Measurements from ENCODE around the gene NDUFV2. TPM values are rescaled to one million over a fixed set of nuclear protein-coding genes. Genes with fewer than 3 reads are reported as not detected.

NDUFV2 gene
- total RNA-seq, 3 donors from 2014 or later (not counting 1 experiment from before 2014, with no cell fraction given), result 137 to 188 (median 154) TPM

DNA sequence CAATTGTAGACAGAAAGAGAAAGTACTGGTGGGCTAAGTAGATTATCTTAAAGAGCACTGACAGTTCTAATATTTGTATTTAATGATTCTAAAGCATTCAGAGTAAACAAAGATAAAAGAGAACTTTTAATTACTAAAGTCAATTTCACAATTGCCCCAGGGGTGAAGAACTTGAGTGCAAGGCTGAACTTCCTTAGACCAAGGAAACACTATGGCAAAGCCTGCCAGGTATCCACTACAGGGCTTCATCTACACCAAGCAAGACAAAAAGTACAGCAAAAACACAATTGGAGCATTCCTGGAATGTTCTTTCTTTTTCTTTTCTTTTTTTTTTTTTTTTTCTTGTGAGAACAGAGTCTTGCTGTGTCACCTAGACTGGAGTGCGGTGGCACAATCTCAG is 46.9 kb upstream of the NDUFV2 start:
- TF ChIP-seq, protein P1, sequence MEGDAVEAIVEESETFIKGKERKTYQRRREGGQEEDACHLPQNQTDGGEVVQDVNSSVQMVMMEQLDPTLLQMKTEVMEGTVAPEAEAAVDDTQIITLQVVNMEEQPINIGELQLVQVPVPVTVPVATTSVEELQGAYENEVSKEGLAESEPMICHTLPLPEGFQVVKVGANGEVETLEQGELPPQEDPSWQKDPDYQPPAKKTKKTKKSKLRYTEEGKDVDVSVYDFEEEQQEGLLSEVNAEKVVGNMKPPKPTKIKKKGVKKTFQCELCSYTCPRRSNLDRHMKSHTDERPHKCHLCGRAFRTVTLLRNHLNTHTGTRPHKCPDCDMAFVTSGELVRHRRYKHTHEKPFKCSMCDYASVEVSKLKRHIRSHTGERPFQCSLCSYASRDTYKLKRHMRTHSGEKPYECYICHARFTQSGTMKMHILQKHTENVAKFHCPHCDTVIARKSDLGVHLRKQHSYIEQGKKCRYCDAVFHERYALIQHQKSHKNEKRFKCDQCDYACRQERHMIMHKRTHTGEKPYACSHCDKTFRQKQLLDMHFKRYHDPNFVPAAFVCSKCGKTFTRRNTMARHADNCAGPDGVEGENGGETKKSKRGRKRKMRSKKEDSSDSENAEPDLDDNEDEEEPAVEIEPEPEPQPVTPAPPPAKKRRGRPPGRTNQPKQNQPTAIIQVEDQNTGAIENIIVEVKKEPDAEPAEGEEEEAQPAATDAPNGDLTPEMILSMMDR (IDR thresholded peaks at IDR 0.05), result no peak
- 100% methylated on average over 1 of the region's 1 CpG for WGBS (ENCODE audit: insufficient coverage)
- ATAC-seq (no peak), DNase-seq (no peak)
- H3K27me3 Mint-ChIP-seq (ENCODE audit: low read depth in 2 of 2), result no peaks in the 10 kb centered on the region
- intact Hi-C loops (cut with micrococcal nuclease), result no loop called here
- H3K4me1 Mint-ChIP-seq, result no peaks in the 10 kb centered on the region
- peaks cover 0 to 3% of the 10 kb centered on the region in 2 donors for H3K9me3 Mint-ChIP-seq
- H3K27ac Mint-ChIP-seq, result no peak overlapping the region
- Histone ChIP-seq H3K9me3 (ENCODE audit: control insufficient read depth, insufficient read depth, low read length) (no peaks in the 10 kb centered on the region), H3K4me3 (ENCODE audit: low read length) (no peak overlapping the region), H3K27me3 (ENCODE audit: control insufficient read depth, insufficient read depth, low read length) (no peaks in the 10 kb centered on the region), H3K36me3 (ENCODE audit: control insufficient read depth, insufficient read depth, low read length) (no peaks in the 10 kb centered on the region), H3K4me1 (ENCODE audit: control insufficient read depth, insufficient read depth, low read length) (no peaks in the 10 kb centered on the region), H3K27ac (ENCODE audit: low read length) (no peak overlapping the region)
- H3K4me3 Mint-ChIP-seq, result no peak overlapping the region
- H3K36me3 Mint-ChIP-seq, result no peaks in the 10 kb centered on the region

DNA sequence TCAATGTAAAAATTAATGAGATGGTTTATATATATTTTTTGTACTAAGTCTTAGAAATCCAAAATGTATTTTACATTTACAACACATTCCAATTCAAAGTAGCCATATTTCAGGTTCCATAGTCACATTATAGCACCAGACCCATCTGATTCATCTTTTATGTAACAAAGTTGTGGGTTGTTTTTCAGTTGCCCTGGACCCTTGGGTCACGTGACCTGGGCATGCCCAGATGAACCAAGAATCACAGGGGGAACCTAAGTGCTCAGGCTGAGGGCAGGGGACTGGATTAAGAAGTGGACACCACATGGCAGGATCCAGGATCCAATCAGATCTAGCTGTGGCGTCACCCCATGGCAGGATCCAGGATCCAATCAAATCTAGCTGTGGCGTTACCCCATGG is 44.9 kb upstream of the NDUFV2 start:
- WGBS (ENCODE audit: insufficient coverage), result 83% methylated on average over 3 of the region's 3 CpGs
- TF ChIP-seq, protein P1 (IDR thresholded peaks at IDR 0.05), result no peak
- no peak overlapping the region for H3K4me3 ChIP-seq (ENCODE audit: low read length)
- no peak overlapping the region for H3K4me3 Mint-ChIP-seq
- peaks cover 0 to 7% of the 10 kb centered on the region in 2 donors for H3K27me3 Mint-ChIP-seq (ENCODE audit: low read depth in 2 of 2)
- no peaks in the 10 kb centered on the region for H3K36me3 Mint-ChIP-seq
- no peaks in the 10 kb centered on the region for H3K27me3 ChIP-seq (ENCODE audit: control insufficient read depth, insufficient read depth, low read length)
- H3K9me3 Mint-ChIP-seq, result no peaks in the 10 kb centered on the region
- no peak for ATAC-seq
- H3K4me1 ChIP-seq (ENCODE audit: control insufficient read depth, insufficient read depth, low read length), result peaks cover 3% of the 10 kb centered on the region
- H3K9me3 ChIP-seq (ENCODE audit: control insufficient read depth, insufficient read depth, low read length), result no peaks in the 10 kb centered on the region
- H3K4me1 Mint-ChIP-seq, result no peaks in the 10 kb centered on the region
- intact Hi-C loops (cut with micrococcal nuclease), result no loop called here
- no peak overlapping the region for H3K27ac Mint-ChIP-seq
- no peak overlapping the region for H3K27ac ChIP-seq (ENCODE audit: low read length)
- DNase-seq, result no peak
- no peaks in the 10 kb centered on the region for H3K36me3 ChIP-seq (ENCODE audit: control insufficient read depth, insufficient read depth, low read length)

DNA sequence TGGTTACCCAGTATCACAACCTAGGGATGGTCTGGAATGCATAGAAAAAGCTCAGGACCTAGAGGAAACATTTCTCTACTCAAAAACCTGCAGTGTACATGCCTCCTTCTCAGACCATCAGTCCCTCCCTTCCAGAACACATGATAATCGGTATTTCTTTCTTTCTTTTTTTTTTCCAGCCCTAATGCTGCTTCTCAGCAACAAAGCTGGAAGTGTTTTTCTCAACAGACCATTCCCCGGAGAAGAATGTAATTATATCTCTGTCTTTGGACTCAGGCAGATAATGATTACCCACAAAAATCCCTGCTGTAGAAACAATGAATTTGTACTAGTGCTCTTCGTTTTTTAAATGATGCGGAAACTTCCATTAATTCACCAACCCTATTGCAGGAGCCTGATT is 44.1 kb upstream of the NDUFV2 start:
- H3K27me3 Mint-ChIP-seq (ENCODE audit: low read depth in 2 of 2), result peaks cover 0 to 7% of the 10 kb centered on the region in 2 donors
- H3K9me3 ChIP-seq (ENCODE audit: control insufficient read depth, insufficient read depth, low read length), result no peaks in the 10 kb centered on the region
- no peak overlapping the region for H3K27ac Mint-ChIP-seq
- H3K36me3 Mint-ChIP-seq, result no peaks in the 10 kb centered on the region
- H3K27ac ChIP-seq (ENCODE audit: low read length), result no peak overlapping the region
- no peak for ATAC-seq
- WGBS (ENCODE audit: insufficient coverage), result 94% methylated on average over 4 of the region's 4 CpGs
- no peak overlapping the region for H3K4me3 Mint-ChIP-seq
- no peaks in the 10 kb centered on the region for H3K27me3 ChIP-seq (ENCODE audit: control insufficient read depth, insufficient read depth, low read length)
- H3K36me3 ChIP-seq (ENCODE audit: control insufficient read depth, insufficient read depth, low read length), result no peaks in the 10 kb centered on the region
- no peaks in the 10 kb centered on the region for H3K9me3 Mint-ChIP-seq
- TF ChIP-seq, protein P1 (IDR thresholded peaks at IDR 0.05), result no peak
- intact Hi-C loops (cut with micrococcal nuclease), result no loop called here
- H3K4me1 ChIP-seq (ENCODE audit: control insufficient read depth, insufficient read depth, low read length), result peaks cover 7% of the 10 kb centered on the region
- DNase-seq, result no peak
- H3K4me3 ChIP-seq (ENCODE audit: low read length), result no peak overlapping the region
- no peaks in the 10 kb centered on the region for H3K4me1 Mint-ChIP-seq

DNA sequence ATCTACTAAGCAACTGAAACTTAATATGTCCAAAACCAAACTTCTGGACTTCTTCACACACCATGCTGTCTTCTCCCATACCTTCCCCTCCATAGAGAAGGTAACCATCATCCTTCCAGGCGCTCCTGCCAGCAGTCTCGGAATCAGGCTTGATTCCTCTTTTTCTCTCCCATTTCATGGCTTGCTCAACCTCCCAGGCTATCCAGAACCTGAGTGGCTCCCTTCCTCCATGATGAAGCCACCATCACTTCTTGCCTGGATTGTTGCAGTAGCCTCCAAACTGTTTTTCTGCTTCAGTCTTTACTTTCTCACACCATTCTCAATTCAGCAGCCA is 40.1 kb upstream of the NDUFV2 start:
- H3K9me3 ChIP-seq (ENCODE audit: control insufficient read depth, insufficient read depth, low read length), result no peaks in the 10 kb centered on the region
- Mint-ChIP-seq H3K36me3 (no peaks in the 10 kb centered on the region), H3K9me3 (no peaks in the 10 kb centered on the region), H3K4me3 (no peak overlapping the region), H3K27ac (no peak overlapping the region), H3K4me1 (no peaks in the 10 kb centered on the region), H3K27me3 (ENCODE audit: low read depth in 2 of 2) (peaks cover 0 to 7% of the 10 kb centered on the region in 2 donors)
- 86% methylated on average over 2 of the region's 2 CpGs for WGBS (ENCODE audit: insufficient coverage)
- no peak overlapping the region for H3K27ac ChIP-seq (ENCODE audit: low read length)
- TF ChIP-seq, protein P1 (IDR thresholded peaks at IDR 0.05), result no peak
- H3K27me3 ChIP-seq (ENCODE audit: control insufficient read depth, insufficient read depth, low read length), result no peaks in the 10 kb centered on the region
- intact Hi-C loops (cut with micrococcal nuclease), result no loop called here
- ATAC-seq (no peak), DNase-seq (no peak)
- peaks cover 7% of the 10 kb centered on the region for H3K4me1 ChIP-seq (ENCODE audit: control insufficient read depth, insufficient read depth, low read length)
- no peaks in the 10 kb centered on the region for H3K36me3 ChIP-seq (ENCODE audit: control insufficient read depth, insufficient read depth, low read length)
- no peak overlapping the region for H3K4me3 ChIP-seq (ENCODE audit: low read length)

Data from natural killer cell (primary cell).